ENCODE results near the gene SARS2.
A peak's percentile ranks its signal among the peaks of the same experiment; 100 is the strongest.

The SARS2 gene

GRCh38 chr19:38932425-38933179, 2.0 kb upstream of the SARS2 start:
- Mint-ChIP-seq H3K27ac (no peak overlapping the region), H3K36me3 (ENCODE audit: low read depth) (peaks cover 38% of the 10 kb centered on the region)

GRCh38 chr19:38931521-38931793, 894 bp upstream of the SARS2 start:
- Mint-ChIP-seq H3K36me3 (ENCODE audit: low read depth) (peaks cover 38% of the 10 kb centered on the region), H3K4me1 (ENCODE audit: low read depth) (peaks cover 44% of the 10 kb centered on the region), H3K27me3 (no peaks in the 10 kb centered on the region), H3K4me3 (peak overlapping the region; percentile 99), H3K27ac (peak overlapping the region; percentile 99), H3K9me3 (peaks cover 5% of the 10 kb centered on the region)

More at GRCh38 chr19:38932425-38933179, 2.0 kb upstream of the SARS2 start:
- Mint-ChIP-seq H3K27me3 (no peaks in the 10 kb centered on the region), H3K4me3 (peak overlapping the region; percentile 99), H3K4me1 (ENCODE audit: low read depth) (peaks cover 44% of the 10 kb centered on the region), H3K9me3 (peaks cover 5% of the 10 kb centered on the region)

DNA sequence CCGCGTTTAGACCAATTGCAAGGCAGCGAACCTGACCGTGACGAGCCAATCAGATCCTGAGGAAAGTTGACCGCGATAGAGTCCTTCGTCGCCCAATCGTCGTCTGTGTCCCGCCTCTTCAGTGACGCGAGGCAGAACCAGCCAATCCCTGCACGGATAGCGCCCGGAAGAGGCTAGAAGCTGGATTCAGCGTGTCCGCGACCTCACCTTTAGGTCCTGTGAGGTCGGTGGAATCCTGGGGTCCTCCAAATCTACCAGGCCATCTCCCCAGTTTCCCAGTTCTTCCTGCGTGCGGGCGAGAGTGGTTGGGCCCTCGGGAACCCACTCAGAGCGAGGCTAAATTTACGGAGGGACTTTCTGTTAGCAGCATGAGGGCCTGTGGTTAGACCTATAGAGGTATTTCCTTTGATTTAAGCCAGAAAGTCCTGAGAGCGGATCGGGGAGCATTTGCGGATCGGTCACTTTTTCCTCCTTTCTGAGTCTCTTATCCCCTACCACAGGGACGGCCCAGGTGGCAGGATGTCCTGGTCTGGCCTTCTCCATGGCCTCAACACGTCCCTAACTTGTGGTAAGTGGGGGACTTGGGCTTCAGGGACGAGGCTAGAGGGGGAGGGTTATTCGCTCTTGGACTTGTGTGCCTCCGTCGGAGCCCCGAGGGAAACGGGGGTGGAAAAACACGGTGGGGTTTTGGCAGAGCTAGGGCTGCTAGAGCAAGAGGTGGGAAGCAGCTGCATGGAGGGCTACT, 385 bp upstream of the SARS2 start, which contains the start of gene MRPS12:
Gene MRPS12, plus strand, starts transcription at position 169 of the 745 bp plus-strand sequence. Its CDS starts 351 bp downstream, at position 520.
- Mint-ChIP-seq H3K9me3 (peaks cover 5% of the 10 kb centered on the region), H3K4me1 (ENCODE audit: low read depth) (peaks cover 44% of the 10 kb centered on the region), H3K4me3 (peak within 1 kb of the TSS; percentile 99), H3K36me3 (ENCODE audit: low read depth) (peaks cover 38% of the 10 kb centered on the region), H3K27me3 (no peaks in the 10 kb centered on the region), H3K27ac (peak within 1 kb of the TSS; percentile 99)

DNA sequence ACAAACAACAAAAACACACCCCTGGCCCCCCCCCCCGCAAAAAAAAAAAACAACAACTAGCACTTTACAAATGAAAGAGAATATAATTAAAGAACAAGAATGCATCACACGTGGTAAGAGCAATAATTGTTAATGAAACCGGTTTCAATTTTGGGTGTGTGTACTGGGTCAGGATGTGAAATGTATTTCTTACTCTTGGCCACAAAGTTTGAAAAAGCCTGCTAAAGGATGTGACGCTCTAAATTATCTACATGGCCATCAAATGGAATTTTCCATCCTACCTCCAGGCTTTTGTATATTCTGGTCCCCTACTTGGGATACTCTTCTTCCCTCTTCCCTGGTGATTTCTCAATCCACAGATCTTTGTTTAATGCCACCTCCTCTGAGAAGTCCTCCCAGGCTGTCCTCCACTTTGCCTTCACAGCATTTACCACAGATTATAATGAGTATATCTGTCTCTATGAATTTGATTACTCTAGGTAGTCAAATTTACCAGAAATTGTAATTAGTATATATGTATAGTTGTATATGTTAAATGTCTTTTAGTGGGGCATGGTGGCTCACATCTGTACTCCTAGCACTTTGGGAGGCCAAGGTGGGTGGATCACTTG, 2.1 kb downstream of the SARS2 start:
- no peaks in the 10 kb centered on the region for H3K9me3 Mint-ChIP-seq
- peaks cover 43% of the 10 kb centered on the region for H3K4me1 Mint-ChIP-seq (ENCODE audit: low read depth)
- peak overlapping the region; percentile 78 for H3K27ac Mint-ChIP-seq
- peaks cover 39% of the 10 kb centered on the region for H3K36me3 Mint-ChIP-seq (ENCODE audit: low read depth)
- H3K4me3 Mint-ChIP-seq = peak overlapping the region; percentile 61
- no peaks in the 10 kb centered on the region for H3K27me3 Mint-ChIP-seq

- Mint-ChIP-seq H3K9me3 (no peaks in the 10 kb centered on the region), H3K36me3 (ENCODE audit: low read depth) (peaks cover 35% of the 10 kb centered on the region), H3K4me1 (ENCODE audit: low read depth) (peaks cover 16% of the 10 kb centered on the region), H3K27me3 (no peaks in the 10 kb centered on the region), H3K27ac (peak overlapping the region; percentile 41), H3K4me3 (no peak overlapping the region)
Observed at GRCh38 chr19:38924388-38924787, 6.2 kb downstream of the SARS2 start.

DNA sequence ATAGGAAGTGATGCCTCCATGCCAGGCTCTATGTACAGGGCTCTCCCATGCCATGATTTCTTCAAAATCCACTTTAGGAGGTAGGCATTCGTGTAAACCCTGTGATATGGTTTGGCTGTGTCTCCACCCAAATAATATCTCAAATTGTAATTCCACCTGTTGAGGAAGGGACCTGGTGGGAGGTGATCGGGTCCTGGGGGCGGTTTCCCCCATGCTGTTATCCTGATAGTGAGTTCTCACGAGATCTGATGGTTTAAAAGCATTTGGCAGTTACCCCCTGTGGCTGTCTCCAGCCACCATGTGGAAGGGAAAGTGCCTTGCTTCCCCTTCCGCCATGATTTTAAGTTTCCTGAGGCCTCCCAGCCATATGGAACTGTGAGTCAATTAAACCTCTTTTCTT, 8.1 kb downstream of the SARS2 start:
- peaks cover 33% of the 10 kb centered on the region for H3K36me3 Mint-ChIP-seq (ENCODE audit: low read depth)
- no peak overlapping the region for H3K4me3 Mint-ChIP-seq
- H3K27me3 Mint-ChIP-seq = no peaks in the 10 kb centered on the region
- H3K27ac Mint-ChIP-seq = no peak overlapping the region
- no peaks in the 10 kb centered on the region for H3K9me3 Mint-ChIP-seq
- no peaks in the 10 kb centered on the region for H3K4me1 Mint-ChIP-seq (ENCODE audit: low read depth)

DNA sequence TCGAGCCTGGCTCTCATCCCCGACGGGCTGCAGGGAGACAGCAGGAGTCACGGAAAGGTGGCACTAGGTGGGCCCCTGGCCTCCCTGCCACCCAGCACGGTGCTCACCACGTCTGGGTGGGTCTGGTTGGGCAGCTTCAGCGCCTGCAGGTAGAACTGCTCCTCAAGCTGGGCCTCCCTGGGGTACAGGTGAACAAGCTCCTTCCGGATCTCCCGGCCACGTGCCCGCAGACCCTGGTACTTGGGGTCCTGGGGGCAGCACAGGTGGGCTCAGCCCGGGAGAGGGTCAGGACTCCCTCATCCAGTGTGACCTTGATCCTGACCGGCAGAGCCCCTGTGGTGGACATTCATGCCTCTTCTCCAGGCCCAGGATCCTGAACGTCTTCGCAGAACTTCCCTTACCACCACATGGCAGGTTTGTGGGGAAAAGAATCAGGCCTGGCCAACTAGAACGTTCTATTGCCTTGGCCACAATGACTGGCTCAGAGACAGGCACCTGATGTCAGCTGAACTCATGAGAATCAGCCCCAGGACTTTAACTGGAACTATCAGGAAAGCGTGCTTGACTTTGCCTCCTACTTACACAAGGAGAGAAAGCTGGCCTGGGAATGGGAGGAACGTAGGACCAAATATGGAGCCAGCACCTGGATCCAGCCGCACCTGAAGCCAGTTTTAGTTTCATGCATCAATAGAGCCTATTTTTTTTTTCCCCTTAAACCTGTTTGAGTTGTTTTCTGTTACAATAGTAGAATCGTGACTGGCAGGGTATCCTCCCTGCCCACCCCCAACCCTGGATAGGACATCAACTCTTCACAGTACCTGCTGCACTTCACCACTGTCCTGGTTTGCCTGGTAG, 8.9 kb downstream of the SARS2 start:
- no peaks in the 10 kb centered on the region for H3K9me3 Mint-ChIP-seq
- H3K4me1 Mint-ChIP-seq (ENCODE audit: low read depth) = no peaks in the 10 kb centered on the region
- no peak overlapping the region for H3K4me3 Mint-ChIP-seq
- H3K27me3 Mint-ChIP-seq = no peaks in the 10 kb centered on the region
- no peak overlapping the region for H3K27ac Mint-ChIP-seq
- H3K36me3 Mint-ChIP-seq (ENCODE audit: low read depth) = peaks cover 33% of the 10 kb centered on the region

- H3K27me3 Mint-ChIP-seq = no peaks in the 10 kb centered on the region
- no peak overlapping the region for H3K27ac Mint-ChIP-seq
- no peak overlapping the region for H3K4me3 Mint-ChIP-seq
- no peaks in the 10 kb centered on the region for H3K4me1 Mint-ChIP-seq (ENCODE audit: low read depth)
- H3K9me3 Mint-ChIP-seq = no peaks in the 10 kb centered on the region
- H3K36me3 Mint-ChIP-seq (ENCODE audit: low read depth) = peaks cover 37% of the 10 kb centered on the region
Observed at GRCh38 chr19:38920602-38921419, 9.8 kb downstream of the SARS2 start.

GRCh38 chr19:38919837-38920601, 10.5 kb downstream of the SARS2 start:
- H3K27ac Mint-ChIP-seq = no peak overlapping the region
- no peaks in the 10 kb centered on the region for H3K9me3 Mint-ChIP-seq

GRCh38 chr19:38918526-38918925, 12.0 kb downstream of the SARS2 start:
- Mint-ChIP-seq H3K36me3 (ENCODE audit: low read depth) (peaks cover 21% of the 10 kb centered on the region), H3K4me3 (no peak overlapping the region), H3K9me3 (no peaks in the 10 kb centered on the region), H3K27me3 (no peaks in the 10 kb centered on the region), H3K27ac (no peak overlapping the region), H3K4me1 (ENCODE audit: low read depth) (no peaks in the 10 kb centered on the region)

More at GRCh38 chr19:38919837-38920601, 10.5 kb downstream of the SARS2 start:
- H3K36me3 Mint-ChIP-seq (ENCODE audit: low read depth) = peaks cover 32% of the 10 kb centered on the region
- H3K4me3 Mint-ChIP-seq = no peak overlapping the region
- no peaks in the 10 kb centered on the region for H3K4me1 Mint-ChIP-seq (ENCODE audit: low read depth)
- no peaks in the 10 kb centered on the region for H3K27me3 Mint-ChIP-seq

DNA sequence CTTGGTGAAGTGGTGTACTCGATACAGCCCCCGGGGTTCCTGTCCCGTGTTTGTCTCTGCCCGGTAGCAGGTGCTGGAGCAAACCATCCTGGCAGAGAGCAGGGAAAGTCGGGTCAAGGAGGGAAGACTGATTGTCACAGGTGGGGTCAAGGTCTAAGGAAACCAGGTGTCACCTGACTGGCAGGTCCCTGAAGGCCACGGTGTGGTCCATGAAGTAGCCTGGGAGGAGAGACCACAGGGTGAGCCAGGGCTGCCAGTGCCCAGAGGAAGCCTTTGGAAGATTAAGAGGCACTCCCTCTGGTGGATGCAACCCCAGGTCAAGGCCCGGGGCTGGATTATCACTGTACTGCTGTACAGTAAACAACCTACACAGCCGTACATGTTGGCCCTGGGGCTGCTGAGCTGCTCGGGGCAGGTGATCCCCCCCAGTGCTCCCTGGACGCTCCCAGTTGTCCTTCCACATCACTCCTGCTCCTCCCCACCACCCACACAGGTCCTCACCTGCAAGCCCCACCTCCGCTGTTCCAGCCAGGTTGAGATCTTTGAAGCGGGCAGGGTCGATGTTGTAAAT, 12.6 kb downstream of the SARS2 start:
- Mint-ChIP-seq H3K27me3 (no peaks in the 10 kb centered on the region), H3K4me3 (no peak overlapping the region), H3K4me1 (ENCODE audit: low read depth) (peaks cover 3% of the 10 kb centered on the region), H3K27ac (no peak overlapping the region), H3K9me3 (no peaks in the 10 kb centered on the region), H3K36me3 (ENCODE audit: low read depth) (peaks cover 21% of the 10 kb centered on the region)

DNA sequence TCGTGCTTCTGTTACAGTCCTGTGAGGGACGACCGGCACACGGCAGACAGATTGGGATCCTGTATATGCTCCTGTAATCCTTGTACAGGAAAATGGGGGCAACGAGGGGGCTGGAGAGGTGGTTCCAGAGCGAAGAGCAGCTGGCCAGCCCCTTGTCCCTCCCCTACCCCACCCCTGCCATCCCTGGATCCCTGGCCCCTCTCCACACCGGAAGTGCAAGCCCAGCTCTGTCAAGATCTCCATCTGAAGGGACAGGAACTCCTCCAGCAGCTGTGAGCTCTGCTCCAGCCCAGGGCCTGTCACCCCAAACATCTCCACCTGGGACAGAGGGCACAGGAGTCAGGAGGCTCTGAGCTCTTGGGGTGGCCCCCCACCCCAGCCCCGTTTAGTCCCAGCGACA, 13.0 kb downstream of the SARS2 start:
- Mint-ChIP-seq H3K4me1 (ENCODE audit: low read depth) (peaks cover 8% of the 10 kb centered on the region), H3K27me3 (no peaks in the 10 kb centered on the region), H3K9me3 (no peaks in the 10 kb centered on the region), H3K27ac (no peak overlapping the region), H3K36me3 (ENCODE audit: low read depth) (peaks cover 21% of the 10 kb centered on the region), H3K4me3 (no peak overlapping the region)

All from stimulated activated naive CD8-positive, alpha-beta T cell treated with anti-CD3 and anti-CD28 coated beads, Interleukin-15, Interleukin-2, amounts not matched to agents 100 ng/mL and 50 ng/mL, for 24 hours (primary cell).